Measurements from ENCODE around the gene PLEKHB1. TPM values are rescaled to one million over a fixed set of nuclear protein-coding genes. Genes with fewer than 3 reads are reported as not detected.
"Not testable (repeated sequence)": the region's sequence is repeated elsewhere in the genome, so short reads cannot be mapped to it uniquely, and the experiment has no call there.

PLEKHB1 gene
- total RNA-seq, 1 experiment from 2014 or later = 18.0 TPM

DNA sequence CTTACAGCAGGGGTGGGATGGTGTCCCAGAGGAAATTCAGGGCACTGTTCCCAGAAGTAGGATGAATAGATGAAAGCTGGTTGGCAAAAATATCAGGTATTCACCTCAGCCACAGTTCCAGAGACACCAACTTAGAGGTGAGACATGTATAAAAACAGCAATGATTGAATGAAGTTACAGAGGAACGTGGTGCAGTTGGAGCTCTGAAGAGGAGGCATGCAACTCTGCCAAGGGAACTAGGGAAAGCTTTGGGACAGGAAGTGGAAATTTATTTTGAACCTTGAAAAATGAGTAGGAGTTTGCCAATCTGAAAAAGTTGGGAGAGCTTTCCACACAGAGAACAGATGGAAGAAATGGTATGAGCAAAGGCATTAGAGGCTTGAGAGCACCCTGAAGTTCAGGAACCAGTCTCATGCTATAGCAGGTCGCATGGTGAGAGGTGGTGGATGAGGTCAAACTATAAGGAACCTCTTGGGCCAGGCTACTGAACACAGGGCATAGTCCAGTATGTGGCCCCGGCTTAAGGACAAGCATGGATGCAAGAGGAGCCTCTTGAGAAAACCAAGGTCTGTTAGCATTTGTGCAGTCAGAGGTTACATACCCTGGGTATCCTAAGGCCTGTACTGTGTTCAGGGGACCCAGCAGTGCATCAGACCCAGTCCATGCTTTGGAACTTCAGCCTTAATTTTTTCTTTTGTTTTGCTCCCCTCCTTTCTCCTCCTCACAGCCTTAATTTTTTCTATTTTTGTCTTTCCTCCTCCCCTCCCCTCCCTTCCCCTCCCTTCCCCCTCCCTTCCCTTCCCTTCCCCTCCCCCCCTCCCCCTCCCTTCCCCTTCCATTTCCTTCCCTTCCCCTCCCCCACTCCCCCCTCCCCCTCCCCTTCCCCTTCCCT, 17.5 kb downstream of the PLEKHB1 start:
- in situ Hi-C loops (cut with HindIII; ENCODE audit: low sequenced_read_pairs) = no loop called here
- DNase-seq (ENCODE audit: low spot score) = no peak

DNA sequence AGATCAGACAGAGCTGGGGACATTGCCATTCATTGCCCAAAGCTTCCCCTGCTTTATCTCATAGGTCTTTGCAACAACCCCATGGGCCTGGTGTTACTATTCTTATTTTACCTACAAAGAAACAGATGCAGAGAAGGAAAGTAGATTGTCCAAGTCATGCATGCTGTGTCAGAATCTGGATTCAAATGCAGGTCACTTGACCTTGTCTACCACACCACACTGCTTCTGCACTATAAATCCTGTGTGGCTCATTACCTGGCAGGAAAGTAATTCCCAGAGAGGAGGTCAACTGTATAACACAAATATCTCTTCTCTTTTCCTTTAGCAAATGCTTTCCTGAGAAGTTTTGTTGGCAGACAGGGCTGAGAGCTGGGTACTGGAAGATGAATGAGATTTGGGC, 18.5 kb downstream of the PLEKHB1 start:
- DNase-seq (ENCODE audit: low spot score) = no peak
- in situ Hi-C loops (cut with HindIII; ENCODE audit: low sequenced_read_pairs) = no loop called here

DNA sequence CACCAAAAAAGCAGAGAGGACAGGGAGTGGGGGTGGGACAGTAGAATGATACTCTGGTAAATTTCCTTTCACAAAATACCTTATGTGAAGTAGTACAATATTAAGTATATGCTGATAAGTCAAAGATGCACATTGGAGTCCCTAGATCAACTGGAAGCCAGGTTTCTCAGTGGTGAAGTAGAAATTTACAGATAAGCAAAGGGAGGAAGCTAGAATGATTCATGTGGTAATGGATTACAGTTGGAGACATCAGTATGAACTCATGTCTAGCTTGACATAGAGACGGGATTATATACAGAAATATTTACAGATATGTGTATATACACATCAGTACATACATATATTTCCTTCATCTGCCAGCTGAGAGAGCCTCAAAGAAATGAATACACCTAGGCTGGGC, 21.5 kb downstream of the PLEKHB1 start:
- no peak for DNase-seq (ENCODE audit: low spot score)
- in situ Hi-C loops (cut with HindIII; ENCODE audit: low sequenced_read_pairs) = no loop called here

DNA sequence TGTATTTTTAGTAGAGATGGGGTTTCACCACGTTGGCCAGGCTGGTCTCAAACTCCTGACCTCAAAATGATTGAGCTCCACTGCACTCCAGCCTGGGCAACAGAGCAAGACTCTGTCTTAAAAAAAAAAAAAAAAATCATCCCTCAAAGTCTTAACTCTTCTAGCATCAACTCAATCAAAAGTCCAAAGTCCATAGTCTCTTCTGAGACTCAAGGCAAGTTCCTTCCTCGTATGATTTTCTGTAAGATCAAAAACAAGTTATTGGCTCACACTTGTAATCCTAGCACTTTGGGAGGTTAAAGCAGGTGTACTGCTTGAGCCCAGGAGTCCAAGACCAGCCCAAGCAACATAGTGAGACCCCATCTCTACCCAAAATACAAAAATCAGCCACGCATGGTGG, 24.4 kb downstream of the PLEKHB1 start:
- in situ Hi-C loops (cut with HindIII; ENCODE audit: low sequenced_read_pairs) = no loop called here
- no peak for DNase-seq (ENCODE audit: low spot score)

DNA sequence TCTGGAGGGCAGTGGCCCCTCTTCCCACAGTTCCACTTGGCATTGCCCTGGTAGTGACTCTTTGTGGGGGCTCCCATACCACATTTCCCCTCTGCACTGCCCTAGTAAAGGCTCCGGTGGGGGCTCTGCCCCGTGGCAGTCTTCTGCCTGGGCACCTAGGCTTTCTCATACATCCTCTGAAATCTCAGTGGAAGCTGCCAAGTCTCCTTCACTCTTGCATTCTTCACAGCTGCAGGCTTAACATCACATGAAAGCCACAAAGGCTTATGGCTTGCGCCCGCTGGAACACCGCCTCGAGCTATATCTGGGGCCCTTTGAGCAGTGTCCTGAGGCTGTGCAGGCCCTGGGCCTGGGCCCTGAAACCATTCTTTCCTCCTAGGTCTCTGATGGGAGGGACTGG, 25.3 kb downstream of the PLEKHB1 start:
- in situ Hi-C loops (cut with HindIII; ENCODE audit: low sequenced_read_pairs) = no loop called here
- no peak for DNase-seq (ENCODE audit: low spot score)

DNA sequence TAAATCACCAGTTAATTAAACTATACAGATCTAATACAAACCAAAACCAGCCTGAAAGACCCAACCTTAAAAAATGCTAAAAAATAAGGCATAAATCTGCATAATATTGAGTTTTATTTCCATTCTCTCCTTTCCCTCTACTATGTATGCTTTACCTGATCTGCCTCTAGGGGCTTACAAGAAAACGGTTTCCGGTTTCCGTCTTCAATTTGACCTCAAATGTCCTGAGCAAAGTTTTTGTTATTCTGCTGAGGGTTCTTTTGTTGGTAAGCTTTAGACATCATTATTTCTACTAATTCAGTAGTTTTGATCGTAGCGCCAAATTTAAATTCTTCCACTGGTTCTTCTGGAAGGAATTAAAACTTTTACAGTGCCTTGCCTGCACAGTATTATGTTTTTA, 30.2 kb downstream of the PLEKHB1 start:
- in situ Hi-C loops (cut with HindIII; ENCODE audit: low sequenced_read_pairs); DNase-seq (ENCODE audit: low spot score): not testable (repeated sequence)

DNA sequence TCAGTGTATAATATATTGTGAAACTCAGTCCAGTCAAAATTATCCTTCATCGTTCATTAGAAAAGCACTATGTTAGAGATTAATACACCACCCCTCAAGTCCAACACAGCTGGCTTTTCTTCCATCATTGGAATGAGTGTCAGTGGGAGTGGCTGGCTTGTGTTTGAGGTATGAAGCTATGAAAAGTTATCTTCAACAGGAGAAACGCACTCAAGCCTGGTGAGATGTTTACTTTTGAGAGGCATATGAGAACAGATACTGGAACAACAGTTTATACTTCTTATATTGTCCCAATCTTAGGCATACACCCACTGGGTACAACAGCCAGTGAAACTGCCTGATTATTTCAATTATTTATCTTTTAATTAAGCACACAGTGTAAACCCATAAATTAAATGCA, 34.3 kb downstream of the PLEKHB1 start:
- DNase-seq (ENCODE audit: low spot score) = no peak
- in situ Hi-C loops (cut with HindIII; ENCODE audit: low sequenced_read_pairs) = no loop called here

DNA sequence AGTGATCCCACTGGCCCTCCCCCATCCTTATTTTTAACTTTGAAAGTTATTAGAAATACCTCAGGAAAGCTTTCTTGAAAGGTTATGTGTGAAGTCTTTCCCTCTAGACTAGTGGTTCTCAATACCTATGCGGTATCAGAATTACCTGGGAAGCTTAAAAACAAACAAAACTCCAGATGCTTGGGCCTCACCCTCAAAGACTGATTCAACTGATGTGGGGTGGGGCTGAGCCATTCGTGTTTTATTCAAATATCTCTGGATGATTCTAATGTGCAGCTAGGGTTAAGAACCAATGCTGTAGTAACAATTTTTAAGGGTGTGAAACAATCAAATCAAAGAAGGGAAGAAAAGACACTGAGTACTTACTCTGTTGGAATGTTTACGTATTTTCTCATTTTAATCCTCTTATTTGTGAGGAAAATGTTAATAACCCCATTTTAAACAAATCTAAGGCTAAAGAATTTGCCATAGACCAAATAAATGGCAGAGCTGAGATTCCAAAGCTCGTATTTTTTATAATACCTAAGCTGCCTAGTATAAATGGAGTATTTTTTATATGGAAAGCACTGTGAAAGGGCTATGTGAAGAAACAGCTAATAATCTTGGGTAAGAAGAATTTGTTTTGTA, 47.6 kb downstream of the PLEKHB1 start:
- in situ Hi-C loops (cut with HindIII; ENCODE audit: low sequenced_read_pairs) = no loop called here
- no peak for DNase-seq (ENCODE audit: low spot score)

DNA sequence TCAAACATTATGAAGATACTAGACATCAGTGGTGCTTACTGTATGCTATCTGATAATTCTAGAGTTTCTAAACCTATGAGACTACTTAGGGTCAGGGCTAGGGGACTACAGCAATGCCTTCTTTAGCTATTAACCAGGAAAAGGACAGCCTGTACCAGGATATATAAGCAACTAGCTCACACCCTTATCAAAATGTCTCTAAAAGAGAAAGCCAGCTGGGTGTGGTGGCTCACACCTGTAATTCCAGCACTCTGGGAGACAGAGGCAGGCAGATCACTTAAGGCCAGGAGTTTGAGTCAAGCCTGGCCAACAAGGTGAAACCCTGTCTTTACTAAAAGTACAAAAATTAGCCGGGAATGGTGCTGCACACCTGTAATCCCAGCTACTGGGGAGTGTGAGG, 58.7 kb downstream of the PLEKHB1 start:
- DNase-seq (ENCODE audit: low spot score) = no peak
- in situ Hi-C loops (cut with HindIII; ENCODE audit: low sequenced_read_pairs) = no loop called here

DNA sequence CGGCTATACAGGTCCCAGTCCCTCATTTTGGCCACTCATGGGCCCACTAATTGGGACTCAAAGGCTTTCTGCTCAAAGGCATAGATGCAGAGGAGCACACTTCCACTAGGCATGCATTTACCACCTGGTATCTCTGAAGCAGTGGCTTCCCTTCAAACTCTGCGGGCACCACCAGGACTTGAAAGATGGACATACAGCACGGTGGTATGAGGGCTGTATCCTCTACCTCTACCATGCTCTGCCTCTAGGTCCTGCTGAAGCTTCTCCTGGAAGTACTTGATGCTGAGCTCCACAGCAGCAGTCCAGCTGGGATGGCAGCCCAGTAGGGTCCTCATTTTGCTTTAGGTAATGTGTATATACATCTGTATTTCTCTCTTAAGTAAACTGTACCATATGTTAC, 64.6 kb downstream of the PLEKHB1 start:
- no peak for DNase-seq (ENCODE audit: low spot score)
- in situ Hi-C loops (cut with HindIII; ENCODE audit: low sequenced_read_pairs) = no loop called here

Other genes starting within 250 kb of the PLEKHB1 start
- gene FAM168A, start 48.5 kb upstream of the PLEKHB1 start, total RNA-seq (2014; rRNA removed; shearing (Covaris generic)) = 12.4 and 16.7 TPM in 2 replicates
- 76.6 and 101 TPM in 2 replicates for gene RAB6A, start 114.5 kb downstream of the PLEKHB1 start, total RNA-seq (2014; rRNA removed; shearing (Covaris generic))
- gene MRPL48, start 141.3 kb downstream of the PLEKHB1 start, total RNA-seq (2014; rRNA removed; shearing (Covaris generic)) = 53.5 and 86.0 TPM in 2 replicates
- gene COA4, start 230.3 kb downstream of the PLEKHB1 start, total RNA-seq (2014; rRNA removed; shearing (Covaris generic)) = 112 and 125 TPM in 2 replicates
- gene PAAF1, start 230.4 kb downstream of the PLEKHB1 start, total RNA-seq (2014; rRNA removed; shearing (Covaris generic)) = 13.5 and 16.6 TPM in 2 replicates

Measured in G401 (cell line).